GM18909 (cell line): ENCODE results near the gene GPR137B.
A peak's percentile ranks its signal among the peaks of the same experiment; 100 is the strongest.

Source experiments
- ATAC-seq: cut with Tn5 transposase; IDR thresholded peaks from one replicate; pipeline ENCODE4 v1.9.1; 2021; ENCODE audit warnings: mild to moderate bottlenecking; ENCODE audit not compliant: unreplicated experiment, poor library complexity

GPR137B gene, protein sequence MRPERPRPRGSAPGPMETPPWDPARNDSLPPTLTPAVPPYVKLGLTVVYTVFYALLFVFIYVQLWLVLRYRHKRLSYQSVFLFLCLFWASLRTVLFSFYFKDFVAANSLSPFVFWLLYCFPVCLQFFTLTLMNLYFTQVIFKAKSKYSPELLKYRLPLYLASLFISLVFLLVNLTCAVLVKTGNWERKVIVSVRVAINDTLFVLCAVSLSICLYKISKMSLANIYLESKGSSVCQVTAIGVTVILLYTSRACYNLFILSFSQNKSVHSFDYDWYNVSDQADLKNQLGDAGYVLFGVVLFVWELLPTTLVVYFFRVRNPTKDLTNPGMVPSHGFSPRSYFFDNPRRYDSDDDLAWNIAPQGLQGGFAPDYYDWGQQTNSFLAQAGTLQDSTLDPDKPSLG

DNA sequence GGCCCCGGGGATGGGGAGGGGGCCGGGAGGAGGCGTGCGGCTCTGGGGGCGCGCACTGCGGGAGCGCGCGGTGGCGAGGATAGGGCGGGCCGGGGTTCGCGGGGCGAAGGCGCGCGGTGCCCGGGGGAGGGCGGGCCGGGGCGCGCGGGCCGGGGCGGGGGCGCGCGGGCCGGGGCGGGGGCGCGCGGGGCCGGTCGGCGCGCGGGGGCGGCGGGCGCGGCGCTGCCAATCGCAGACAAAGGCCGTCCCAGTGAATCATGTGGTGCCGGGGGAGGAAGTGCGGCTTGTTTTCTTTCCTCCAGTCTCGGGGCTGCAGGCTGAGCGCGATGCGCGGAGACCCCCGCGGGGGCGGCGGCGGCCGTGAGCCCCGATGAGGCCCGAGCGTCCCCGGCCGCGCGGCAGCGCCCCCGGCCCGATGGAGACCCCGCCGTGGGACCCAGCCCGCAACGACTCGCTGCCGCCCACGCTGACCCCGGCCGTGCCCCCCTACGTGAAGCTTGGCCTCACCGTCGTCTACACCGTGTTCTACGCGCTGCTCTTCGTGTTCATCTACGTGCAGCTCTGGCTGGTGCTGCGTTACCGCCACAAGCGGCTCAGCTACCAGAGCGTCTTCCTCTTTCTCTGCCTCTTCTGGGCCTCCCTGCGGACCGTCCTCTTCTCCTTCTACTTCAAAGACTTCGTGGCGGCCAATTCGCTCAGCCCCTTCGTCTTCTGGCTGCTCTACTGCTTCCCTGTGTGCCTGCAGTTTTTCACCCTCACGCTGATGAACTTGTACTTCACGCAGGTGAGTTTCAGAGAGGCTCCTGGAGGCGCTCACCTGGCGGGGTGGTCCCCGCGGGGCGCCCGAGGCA is at the start of gene GPR137B:
GPR137B (plus strand) TSS at position 287 of the 851 bp plus-strand sequence; CDS start at position 371, 84 bp downstream.
- peak; percentile 71 for ATAC-seq

DNA sequence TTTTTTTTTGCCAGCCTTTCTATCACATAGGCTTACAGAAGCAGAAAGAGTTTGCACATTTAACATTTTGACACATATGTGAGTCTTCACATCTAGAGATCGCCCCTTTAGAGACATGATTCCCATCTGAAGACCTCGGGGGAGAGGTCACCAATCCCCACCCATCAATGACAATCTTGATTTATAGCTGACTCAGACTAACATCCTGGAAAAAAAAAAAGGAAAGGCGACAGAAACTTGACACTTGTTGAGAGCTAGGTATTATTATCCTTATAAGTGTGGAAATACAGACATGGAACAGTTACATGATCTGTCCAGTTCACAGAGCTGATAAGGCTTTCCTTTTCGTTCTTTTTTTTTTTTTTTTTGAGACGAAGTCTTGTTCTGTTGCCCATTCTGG is 49.4 kb upstream of the GPR137B start:
- ATAC-seq, result no peak

DNA sequence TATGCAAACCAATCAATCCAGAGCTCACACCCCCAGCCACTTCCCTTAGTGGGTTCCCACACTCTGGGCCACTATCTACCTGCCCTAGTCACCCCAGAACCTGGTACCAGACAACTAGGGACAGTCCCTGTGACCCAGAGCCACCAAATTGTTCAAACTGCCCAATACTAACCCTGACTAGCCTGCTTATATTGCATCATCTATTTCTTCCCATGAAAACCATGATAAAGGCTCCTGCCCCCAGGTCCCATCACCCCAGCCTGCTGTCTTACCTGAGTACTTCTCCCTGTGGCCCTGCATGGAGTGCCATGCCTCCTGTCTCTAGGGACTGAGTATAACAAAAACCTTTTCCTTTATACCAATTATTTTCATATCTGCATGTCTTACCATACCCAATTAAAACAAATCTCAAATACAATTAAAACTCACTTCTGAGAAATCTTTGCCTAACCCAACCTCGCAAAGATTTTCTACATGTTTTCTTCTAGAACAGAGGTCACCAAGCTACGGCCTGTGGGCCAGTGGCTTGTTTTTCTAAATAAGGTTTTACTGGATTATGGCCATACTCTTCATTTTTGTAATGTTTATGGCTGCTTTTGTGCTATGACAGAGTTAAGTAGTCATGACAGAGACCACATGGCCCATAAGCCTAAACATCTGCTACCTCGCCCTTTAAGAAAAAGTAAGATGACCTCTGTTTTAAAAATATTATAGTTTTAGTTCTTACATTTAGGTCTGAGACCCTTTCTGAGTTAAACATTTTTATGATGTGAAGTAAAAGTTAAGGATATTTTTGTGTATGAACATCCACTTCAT is 46.4 kb upstream of the GPR137B start:
- no peak for ATAC-seq

DNA sequence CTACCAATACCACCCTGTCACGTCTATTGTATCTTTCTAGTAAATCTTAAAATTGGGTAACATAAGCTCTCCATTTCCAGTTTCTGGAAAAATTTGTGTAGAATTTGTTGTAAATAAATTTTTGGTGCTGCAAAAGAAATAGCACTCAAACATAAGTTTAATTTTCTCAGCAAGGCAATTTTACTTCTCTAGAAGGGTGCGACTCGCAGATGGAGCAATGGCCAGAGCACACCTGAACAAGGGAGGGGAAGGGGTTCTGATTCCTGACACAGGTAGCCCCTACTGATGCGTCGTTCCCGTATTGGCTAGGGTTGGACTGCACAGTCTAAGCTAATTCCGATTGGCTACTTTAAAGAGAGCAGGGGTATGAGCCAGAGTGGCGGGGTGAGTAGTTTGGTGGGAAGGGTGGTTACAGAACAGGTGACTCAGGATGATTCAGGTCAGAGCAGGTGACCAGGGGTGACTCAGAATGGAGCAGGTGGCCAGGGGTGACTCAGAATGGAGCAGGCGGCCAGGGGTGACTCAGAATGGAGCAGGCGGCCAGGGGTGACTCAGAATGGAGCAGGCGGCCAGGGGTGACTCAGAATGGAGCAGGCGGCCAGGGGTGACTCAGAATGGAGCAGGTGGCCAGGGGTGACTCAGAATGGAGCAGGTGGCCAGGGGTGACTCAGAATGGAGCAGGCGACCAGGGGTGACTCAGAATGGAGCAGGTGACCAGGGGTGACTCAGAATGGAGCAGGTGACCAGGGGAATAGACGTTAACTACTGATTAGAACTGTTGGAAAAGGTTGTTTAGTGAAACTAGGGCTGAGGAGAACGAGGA is 45.5 kb upstream of the GPR137B start:
- peak; percentile 51 for ATAC-seq

DNA sequence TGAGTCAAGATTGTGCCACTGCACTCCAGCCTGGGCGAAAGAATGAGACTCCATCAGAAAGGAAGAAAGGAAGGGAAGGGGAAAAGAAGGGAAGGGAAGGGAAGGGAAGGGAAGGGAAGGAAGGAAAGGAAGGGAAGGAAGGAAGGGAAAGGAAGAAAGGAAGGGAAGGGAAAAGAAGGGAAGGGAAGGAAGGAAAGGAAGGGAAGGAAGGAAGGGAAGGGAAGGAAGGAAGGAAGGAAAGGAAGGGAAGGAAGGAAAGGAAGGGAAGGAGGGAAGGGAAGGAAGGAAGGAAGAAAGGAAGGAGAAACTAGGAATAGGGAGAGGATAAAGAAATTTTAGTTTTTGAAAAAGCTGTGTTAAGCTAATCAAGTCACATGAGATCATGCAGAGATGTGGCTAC is 44.1 kb upstream of the GPR137B start:
- no peak for ATAC-seq

DNA sequence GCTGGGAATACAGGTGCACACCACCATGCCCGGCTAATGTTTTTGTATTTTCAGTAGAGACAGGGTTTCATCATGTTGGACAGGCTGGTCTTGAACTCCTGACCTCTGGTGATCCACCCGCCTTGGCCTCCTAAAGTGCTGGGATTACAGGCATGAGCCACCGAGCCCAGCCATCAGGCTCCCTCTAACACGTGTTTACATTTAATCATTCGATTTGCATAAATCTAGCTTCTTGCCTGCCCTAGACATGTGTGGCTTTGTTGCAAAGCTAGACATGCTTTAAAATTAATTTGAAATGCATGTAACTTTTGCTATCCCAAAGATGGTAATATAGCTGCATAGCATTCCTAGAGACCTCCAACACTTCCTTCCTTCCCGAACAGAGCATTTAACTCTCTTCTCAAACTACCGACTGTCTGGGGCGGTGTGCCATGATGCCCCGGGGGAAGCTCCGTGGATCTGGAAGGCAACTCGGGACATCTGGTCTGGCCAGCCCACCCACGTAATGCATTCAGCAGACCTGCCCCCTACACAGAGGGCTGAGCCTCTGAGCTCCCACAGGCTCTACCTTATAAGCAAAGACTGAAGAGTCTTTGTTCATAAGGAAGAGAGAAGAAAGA is 42.9 kb upstream of the GPR137B start:
- ATAC-seq, result no peak

DNA sequence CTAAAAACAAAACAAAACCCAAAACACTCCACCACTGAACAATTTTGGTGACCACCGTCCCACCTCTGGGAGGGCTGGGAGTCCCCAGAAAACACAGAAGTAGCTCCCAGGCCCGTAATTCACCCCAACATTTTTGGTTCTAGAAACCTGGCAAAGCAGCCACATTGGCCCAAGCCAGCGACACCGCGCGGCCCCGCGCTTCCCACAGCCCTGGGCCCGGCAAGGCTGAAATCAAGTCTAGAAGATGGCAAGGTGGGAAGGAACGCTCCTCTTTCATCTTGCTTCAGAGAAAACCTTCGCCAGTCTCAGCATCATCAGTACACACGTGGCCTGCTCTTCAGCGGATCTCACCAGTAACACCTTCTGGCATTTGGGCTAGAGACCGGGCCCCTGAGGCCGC is 41.5 kb upstream of the GPR137B start:
- ATAC-seq, result no peak

DNA sequence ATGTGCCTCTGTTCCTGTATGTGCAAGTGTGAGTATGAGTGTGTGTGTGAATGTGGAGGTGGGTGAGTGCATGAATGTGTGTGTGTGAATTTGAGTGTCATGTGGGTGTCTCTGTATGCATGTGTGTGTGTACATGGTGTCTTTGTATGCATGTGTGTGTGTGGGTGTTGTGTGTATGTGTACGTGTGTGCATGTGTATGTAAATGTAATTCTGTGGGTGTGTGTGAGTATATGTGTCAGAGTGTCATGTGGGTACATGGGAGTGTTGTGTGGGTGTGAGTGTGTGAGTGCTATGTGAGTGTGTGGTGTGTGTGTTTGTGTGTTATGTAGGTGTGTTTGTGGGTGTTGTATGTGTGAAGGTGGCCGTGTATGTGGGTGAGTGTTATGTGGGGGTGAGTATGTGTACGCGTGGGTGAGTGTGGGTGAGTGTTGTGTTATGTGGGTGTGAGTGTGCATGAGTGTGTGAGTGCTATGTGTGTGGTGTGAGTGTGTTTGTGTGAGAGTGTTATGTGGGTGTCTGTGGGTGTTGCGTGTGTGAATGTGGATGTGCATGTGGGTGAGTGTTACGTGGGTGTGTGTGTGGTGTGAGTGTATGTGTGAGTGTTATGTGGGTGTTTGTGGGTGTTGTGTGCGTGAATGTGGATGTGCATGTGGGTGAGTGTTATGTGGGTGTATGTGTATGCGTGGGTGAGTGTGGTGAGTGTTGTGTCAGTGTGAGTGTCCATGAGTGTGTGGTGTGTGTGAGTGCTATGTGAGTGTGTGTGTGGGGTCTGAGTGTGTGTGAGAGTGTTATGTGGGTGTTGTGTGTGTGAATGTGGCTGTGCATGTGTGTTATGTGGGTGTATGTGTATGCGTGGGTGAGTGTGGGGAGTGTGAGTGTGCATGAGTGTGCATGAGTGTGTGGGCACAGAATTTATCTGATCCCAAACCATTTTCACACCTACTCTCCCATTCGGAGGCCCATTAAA is 40.8 kb upstream of the GPR137B start:
- ATAC-seq, result no peak

DNA sequence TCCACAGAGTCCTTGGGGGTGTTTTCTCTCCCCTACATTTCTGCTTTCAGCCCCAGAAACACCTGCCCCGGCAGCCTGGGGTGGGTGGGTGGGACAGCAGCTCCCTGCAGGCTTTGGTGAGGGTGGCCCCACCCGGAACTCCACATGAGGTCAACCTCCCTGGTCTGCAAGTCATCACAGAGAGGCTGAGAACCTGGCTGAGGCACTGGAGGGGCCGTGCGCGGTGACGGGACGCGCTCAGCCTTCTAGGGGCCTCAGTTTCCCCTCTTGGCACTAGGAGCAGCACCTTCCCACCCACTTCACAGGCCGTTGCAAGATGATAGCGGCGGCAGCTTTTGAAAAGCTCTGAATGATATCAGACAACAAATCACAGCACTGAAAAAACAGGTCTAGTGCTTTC is 39.7 kb upstream of the GPR137B start:
- ATAC-seq, result no peak

DNA sequence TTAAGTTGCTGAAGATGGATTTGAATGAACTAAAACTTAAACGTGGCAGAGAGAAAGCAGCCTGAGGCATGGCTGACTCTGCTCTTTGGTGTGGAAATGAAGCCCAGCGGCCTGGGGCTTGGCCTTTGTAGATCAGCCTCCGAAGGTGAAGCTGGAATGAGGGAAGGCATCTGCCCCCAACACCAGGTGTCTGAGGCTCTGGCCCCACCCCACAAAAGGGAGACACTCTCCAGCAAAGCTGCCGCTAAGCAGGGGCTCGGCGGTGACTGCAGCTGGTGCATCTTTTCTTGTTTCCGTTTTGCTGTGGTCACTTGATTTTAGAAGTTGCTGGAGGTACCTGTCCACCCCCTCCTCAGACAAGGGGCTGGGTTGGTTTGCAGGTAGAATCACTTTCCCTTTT is 39.3 kb upstream of the GPR137B start:
- ATAC-seq, result no peak

DNA sequence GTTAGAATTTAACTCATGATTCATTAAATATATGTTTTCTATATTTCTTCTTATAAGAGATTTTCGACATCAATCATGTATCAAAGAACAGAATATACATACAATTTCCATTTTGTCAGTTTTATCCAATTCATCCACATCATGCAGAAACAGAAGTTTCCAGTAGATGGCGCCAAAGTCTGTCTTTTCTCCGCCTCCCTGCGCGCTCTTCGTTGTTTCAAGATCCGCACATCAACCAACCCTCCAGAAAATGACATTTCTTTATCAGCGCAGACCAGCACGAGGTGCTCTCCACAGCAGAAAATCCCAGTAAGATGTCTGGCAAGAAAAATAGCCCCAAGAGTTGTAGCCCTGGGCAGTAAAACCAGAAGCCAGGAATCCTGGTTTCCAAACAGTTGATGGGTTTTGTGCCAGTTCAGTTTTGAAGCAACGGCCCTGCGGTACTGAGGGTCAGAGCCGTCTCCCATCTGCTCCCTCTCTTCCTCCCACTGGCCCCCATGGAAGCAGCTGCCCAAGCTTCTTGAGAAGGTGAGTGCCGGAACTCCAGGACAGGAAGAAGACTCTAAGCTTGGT is 38.6 kb upstream of the GPR137B start:
- no peak for ATAC-seq

DNA sequence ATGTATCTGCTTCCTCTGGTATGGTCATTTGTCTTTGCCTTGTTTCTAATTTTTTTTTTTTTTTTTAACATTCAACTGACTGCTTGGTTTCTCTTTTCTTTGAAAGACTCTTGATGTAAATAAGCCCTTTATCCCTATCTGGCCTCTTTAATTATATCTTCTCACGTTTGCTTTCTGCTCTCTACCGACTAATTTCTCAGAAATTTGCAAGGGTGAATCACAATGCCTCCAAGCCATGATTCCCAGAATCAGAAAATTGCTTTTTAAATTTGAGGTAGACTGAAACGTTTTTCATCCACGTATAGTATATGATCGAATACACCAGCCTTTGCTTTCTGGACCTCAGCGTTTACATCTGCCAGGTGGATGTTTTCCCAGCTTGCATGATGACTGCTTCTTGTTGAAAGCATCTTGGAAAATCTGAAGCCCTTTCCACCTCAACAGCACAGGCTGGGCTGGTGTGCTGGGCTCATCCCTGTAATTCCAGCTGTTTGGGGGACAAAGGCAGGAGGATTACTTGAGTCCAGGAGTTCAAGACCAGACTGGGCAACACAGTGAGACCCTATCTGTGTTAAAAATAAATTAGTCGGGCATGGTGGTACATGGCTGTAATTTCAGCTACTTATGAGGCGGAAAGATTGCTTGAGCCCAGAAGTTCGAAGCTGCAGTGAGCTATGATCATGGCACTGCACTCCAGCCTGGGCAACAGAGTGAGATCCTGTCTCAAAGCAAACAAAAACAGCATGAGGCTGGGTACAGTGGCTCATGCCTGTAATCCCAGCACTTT is 35.0 kb upstream of the GPR137B start:
- ATAC-seq, result no peak

DNA sequence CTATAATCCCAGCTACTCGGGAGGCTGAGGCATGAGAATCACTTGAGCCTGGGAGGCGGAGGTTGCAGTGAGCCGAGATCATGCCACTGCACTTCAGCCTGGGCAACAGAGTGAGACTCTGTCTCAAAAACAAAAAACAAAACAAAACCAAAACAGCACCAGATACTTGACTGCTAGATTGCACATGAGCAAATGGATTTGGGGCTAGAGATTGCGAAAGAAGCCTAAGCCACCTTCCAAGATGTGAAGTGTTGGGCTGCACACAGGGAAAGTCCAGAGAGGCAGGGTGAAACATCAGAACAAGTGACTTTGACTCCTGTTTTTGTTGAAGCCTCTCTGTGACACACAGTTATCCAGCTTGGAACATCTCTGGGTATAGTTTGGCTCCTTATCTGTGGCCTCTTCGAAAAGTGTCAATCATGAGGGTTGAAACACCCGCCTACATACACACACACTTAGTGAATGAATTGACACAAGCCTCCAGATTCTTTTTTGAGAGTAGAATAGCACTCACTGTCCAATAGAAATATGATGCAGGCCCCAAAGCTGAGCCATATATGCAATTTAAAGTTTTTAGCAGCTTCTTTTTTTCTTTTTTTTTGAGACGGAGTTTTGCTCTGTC is 34.2 kb upstream of the GPR137B start:
- ATAC-seq, result no peak

DNA sequence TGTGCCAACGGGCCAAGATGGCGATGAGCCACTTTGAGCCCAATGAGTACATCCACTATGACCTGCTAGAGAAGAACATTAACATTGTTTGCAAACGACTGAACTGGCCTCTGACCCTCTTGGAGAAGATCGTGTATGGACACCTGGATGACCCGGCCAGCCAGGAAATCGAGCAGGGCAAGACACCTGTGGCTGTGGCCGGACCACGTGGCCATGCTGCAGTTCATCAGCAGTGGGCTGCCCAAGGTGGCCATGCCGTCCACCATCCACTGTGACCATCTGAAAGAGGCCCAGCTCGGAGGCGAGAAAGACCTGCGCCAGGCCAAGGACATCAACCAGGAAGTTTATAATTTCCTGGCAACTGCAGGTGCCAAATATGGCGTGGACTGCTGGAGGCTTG is 32.2 kb upstream of the GPR137B start:
- no peak for ATAC-seq

DNA sequence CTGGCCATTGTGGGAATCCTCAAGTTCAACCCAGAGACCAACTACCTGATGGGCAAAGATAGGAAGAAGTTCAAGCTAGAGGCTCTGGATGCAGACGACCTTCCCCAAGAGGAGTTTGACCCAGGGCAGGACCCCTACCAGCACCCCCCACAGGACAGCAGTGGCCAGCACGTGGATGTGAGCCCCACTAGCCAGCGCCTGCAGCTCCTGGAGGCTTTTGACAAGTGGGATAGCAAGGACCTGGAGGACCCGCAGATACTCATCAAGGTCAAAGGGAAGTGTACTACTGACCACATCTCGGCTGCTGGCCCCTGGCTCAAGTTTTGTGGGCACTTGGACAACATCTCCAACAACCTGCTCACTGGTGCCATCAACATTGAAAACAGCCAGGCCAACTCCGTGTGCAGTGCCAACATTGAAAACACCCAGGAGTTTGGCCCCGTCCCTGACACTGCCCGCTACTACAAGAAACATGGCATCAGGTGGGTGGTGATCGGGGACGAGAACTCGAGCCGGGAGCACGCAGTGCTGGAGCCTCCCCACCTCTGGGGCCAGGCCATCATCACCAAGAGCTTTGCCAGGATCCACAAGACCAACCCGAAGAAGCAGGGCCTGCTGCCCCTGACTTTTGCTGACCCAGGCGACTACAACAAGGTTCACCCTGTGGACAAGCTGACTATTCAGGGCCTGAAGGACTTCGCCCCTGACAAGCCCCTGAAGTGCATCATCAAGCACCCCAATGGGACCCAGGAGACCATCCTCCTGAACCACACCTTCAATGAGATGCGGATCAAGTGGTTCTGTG is 30.6 kb upstream of the GPR137B start:
- no peak for ATAC-seq

DNA sequence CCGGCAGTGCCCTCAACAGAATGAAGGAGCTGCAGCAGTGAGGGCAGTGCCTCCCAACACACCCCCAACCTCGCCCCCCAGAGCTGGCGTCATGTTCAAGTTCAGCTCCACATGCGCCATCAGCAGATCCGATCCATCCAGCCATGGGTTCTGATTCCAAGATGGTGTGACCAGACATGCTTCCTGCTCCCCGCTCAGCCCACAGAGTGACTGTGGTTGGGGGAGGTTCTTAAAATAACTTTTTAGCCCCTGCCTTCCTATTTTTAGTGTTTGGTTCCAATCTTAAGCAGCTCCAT is 30.1 kb upstream of the GPR137B start:
- no peak for ATAC-seq
